GM13977 (cell line): ENCODE measurements around the gene TTF1.
A peak's percentile ranks its signal among the peaks of the same experiment; 100 is the strongest.

Source experiments
- DNase-seq: peaks from one replicate; pipeline ENCODE4 v3.0.0; 2012; ENCODE audit warnings: low spot score
- in situ Hi-C: fragments of 300-500 bp; cut with MboI; formaldehyde crosslinking; loops from one replicate; pipeline ENCODE4 v1.12.0; 2022; ENCODE audit warnings: low sequenced_read_pairs, low pct_unique_long_range_greater_than_20kb, mixed read lengths, inconsistent platforms; ENCODE audit not compliant: unreplicated experiment
- TF ChIP-seq, protein P1 (sequence below): IDR thresholded peaks from 2 replicates; pipeline ENCODE4 v1.5.1; 2012; ENCODE audit warnings: mild to moderate bottlenecking, control low read depth; ENCODE audit not compliant: insufficient read depth; ENCODE audit errors: extremely low read depth, missing control alignments

TTF1 gene

GRCh38 chr9:132415181-132415580 is 8.5 kb upstream of the TTF1 start:
- no peak for DNase-seq
- in situ Hi-C loops, result no loop called here
- TF ChIP-seq, protein P1, sequence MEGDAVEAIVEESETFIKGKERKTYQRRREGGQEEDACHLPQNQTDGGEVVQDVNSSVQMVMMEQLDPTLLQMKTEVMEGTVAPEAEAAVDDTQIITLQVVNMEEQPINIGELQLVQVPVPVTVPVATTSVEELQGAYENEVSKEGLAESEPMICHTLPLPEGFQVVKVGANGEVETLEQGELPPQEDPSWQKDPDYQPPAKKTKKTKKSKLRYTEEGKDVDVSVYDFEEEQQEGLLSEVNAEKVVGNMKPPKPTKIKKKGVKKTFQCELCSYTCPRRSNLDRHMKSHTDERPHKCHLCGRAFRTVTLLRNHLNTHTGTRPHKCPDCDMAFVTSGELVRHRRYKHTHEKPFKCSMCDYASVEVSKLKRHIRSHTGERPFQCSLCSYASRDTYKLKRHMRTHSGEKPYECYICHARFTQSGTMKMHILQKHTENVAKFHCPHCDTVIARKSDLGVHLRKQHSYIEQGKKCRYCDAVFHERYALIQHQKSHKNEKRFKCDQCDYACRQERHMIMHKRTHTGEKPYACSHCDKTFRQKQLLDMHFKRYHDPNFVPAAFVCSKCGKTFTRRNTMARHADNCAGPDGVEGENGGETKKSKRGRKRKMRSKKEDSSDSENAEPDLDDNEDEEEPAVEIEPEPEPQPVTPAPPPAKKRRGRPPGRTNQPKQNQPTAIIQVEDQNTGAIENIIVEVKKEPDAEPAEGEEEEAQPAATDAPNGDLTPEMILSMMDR, result no peak

DNA sequence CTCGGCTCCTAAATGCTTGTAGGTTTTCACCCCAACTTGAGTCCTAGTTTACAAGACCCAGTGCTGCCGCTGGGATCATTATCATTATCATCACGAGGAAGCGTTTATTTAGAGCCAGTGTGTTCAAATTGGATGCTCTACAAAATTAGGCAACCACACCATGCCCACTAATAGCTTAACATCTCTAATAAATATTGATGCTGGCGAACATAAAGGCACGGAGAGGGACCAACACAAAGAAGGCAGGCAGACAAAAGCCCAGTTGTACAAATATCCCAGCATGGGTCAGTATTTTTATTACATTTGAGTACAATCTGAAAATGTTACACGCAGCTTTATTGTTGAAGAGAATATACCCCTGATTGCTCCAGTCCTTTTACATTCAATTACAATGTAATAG is 8.1 kb upstream of the TTF1 start:
- TF ChIP-seq, protein P1, result no peak
- DNase-seq, result no peak
- in situ Hi-C loops, result no loop called here

GRCh38 chr9:132413926-132414325 is 7.3 kb upstream of the TTF1 start:
- no peak for DNase-seq
- TF ChIP-seq, protein P1, result no peak
- in situ Hi-C loops, result no loop called here

DNA sequence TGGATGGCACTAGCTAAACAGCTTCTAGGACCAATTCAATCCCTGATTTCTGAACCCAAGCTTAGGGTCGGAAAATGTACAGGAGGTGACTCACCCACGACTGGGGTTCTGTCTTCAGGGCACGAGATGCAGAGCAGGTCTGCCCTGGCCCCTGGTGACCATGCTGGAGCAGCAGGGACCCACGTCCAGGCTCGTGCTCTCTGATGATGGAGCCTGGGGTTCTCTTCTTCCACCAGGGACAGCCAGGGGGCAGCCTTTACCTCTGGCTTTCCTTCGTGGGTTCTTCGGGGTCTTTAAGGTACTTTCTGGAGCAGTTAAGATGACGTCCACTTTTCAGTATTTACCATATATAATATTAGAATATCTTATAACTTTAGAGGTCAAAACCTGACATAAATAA is 5.4 kb upstream of the TTF1 start:
- in situ Hi-C loops, result no loop called here
- TF ChIP-seq, protein P1, result peak; percentile 57
- DNase-seq, result peak; percentile 39

- DNase-seq, result peak; percentile 77
- TF ChIP-seq, protein P1, result peak; percentile 82
- in situ Hi-C loops, result no loop called here
Measured at GRCh38 chr9:132411091-132411508, 4.5 kb upstream of the TTF1 start.

GRCh38 chr9:132410642-132411041 is 4.0 kb upstream of the TTF1 start:
- TF ChIP-seq, protein P1, result no peak
- DNase-seq, result no peak
- in situ Hi-C loops, result no loop called here
